ENCODE data around the gene KIF12.
"Not testable (repeated sequence)": the region's sequence is repeated elsewhere in the genome, so short reads cannot be mapped to it uniquely, and the experiment has no call there.

KIF12 gene

DNA sequence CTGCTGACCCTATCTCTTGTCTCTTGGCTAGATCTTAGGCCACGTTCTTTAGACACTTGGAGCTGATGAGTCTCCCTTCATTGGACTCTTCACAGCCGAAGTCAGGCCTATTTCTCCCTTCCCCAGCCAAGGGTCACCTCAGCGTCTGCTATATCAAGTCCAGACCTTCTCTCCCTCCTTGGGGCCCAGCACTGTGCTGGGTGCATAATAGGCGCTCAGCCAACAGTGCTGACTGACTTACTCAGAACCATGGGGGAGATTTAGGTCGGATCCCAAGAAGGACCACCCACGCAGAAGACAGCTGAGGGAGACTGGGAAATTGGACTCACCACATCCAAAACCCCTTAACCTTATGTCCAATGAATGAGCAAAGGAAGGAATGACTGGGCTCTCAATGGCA, 15.4 kb downstream of the KIF12 start:
- Histone ChIP-seq H3K36me3 (ENCODE audit: control insufficient read depth, insufficient read depth, low read length) (no peaks in the 10 kb centered on the region), H3K9ac (ENCODE audit: low read length) (peak overlapping the region; percentile 19), H3K4me3 (ENCODE audit: low read length) (no peak overlapping the region), H3K27me3 (ENCODE audit: control insufficient read depth, insufficient read depth, low read length) (no peaks in the 10 kb centered on the region), H3K27ac (ENCODE audit: low read depth, low read length) (no peak overlapping the region), H3K4me1 (ENCODE audit: control insufficient read depth, insufficient read depth, low read length) (no peaks in the 10 kb centered on the region)

DNA sequence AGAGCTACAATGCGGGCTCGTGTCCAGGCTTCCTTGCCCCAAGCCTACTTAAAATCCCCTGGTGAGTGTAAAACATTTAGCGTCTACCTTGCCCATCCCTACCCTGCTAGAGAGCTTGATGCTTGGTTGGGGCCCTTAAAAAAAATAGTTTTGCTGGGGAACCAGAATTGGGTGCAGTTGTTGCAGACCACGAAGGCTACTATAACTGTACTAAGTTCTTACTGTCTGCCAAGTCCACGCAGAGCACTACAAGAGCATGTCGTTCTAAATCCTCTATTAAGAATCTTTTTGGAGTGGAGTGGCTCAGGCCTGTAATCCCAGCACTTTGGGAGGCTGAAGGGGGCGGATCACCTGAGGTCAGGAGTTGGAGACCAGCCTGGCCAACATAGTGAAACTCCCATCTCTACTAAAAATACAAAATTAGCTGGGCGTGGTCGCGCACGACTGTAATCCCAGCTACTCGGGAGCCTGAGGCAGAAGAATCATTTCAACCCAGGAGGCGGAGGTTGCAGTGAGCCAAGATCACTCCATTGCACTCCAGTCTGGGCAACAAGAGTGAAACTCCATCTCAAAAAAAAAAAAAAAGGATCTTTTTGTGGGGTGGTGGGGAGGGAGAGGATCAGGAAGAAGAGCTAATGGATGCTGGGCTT, 16.2 kb downstream of the KIF12 start:
- H3K36me3 ChIP-seq (ENCODE audit: control insufficient read depth, insufficient read depth, low read length); H3K27me3 ChIP-seq (ENCODE audit: control insufficient read depth, insufficient read depth, low read length); H3K4me3 ChIP-seq (ENCODE audit: low read length); H3K4me1 ChIP-seq (ENCODE audit: control insufficient read depth, insufficient read depth, low read length); H3K9ac ChIP-seq (ENCODE audit: low read length); H3K27ac ChIP-seq (ENCODE audit: low read depth, low read length): not testable (repeated sequence)

GRCh38 chr9:114082017-114082762, 16.9 kb downstream of the KIF12 start:
- H3K9ac ChIP-seq (ENCODE audit: low read length), result no peak overlapping the region
- peaks cover 2% of the 10 kb centered on the region for H3K27me3 ChIP-seq (ENCODE audit: control insufficient read depth, insufficient read depth, low read length)
- no peak overlapping the region for H3K27ac ChIP-seq (ENCODE audit: low read depth, low read length)
- no peaks in the 10 kb centered on the region for H3K36me3 ChIP-seq (ENCODE audit: control insufficient read depth, insufficient read depth, low read length)
- no peaks in the 10 kb centered on the region for H3K4me1 ChIP-seq (ENCODE audit: control insufficient read depth, insufficient read depth, low read length)
- H3K4me3 ChIP-seq (ENCODE audit: low read length), result no peak overlapping the region

- H3K27me3 ChIP-seq (ENCODE audit: control insufficient read depth, insufficient read depth, low read length), result peaks cover 5% of the 10 kb centered on the region
- H3K36me3 ChIP-seq (ENCODE audit: control insufficient read depth, insufficient read depth, low read length), result no peaks in the 10 kb centered on the region
- no peak overlapping the region for H3K4me3 ChIP-seq (ENCODE audit: low read length)
- H3K27ac ChIP-seq (ENCODE audit: low read depth, low read length), result no peak overlapping the region
- no peak overlapping the region for H3K9ac ChIP-seq (ENCODE audit: low read length)
- no peaks in the 10 kb centered on the region for H3K4me1 ChIP-seq (ENCODE audit: control insufficient read depth, insufficient read depth, low read length)
Observed at GRCh38 chr9:114081441-114082016, 17.6 kb downstream of the KIF12 start.

- no peak overlapping the region for H3K27ac ChIP-seq (ENCODE audit: low read depth, low read length)
- H3K4me3 ChIP-seq (ENCODE audit: low read length), result no peak overlapping the region
- H3K4me1 ChIP-seq (ENCODE audit: control insufficient read depth, insufficient read depth, low read length), result no peaks in the 10 kb centered on the region
- no peaks in the 10 kb centered on the region for H3K36me3 ChIP-seq (ENCODE audit: control insufficient read depth, insufficient read depth, low read length)
- no peak overlapping the region for H3K9ac ChIP-seq (ENCODE audit: low read length)
- peaks cover 5% of the 10 kb centered on the region for H3K27me3 ChIP-seq (ENCODE audit: control insufficient read depth, insufficient read depth, low read length)
Observed at GRCh38 chr9:114080773-114081440, 18.2 kb downstream of the KIF12 start.

DNA sequence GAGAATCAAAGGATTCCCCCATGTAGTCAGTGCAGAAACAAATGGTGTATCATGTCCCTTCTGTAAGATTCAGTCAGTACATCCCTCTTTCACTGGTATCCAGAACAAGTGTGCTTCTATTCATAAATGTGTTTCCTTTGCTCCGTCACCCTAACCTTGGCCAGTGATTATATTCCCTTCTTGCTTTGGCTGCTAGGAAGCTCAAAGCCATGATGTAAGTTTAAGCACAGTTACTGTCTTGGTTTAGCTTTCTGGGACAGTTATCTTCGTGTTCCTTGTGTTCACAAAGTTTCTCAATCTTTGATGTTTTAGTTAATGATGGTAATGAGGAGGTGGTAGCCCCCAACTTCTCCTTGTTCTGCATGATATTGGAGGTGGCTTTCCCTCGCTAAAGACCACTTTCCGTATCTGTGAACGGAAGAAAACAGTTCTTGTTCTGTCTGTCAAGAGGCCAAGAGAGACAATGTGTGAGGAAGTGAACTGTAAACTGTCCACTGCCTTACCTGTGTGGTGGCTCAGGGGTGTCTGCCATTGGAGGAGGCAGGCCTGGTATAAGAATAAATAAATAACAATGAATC, 18.8 kb downstream of the KIF12 start:
- H3K27ac ChIP-seq (ENCODE audit: low read depth, low read length), result no peak overlapping the region

GRCh38 chr9:114078781-114079156, 20.3 kb downstream of the KIF12 start:
- no peak overlapping the region for H3K27ac ChIP-seq (ENCODE audit: low read depth, low read length)
- no peak overlapping the region for H3K4me3 ChIP-seq (ENCODE audit: low read length)
- peaks cover 5% of the 10 kb centered on the region for H3K27me3 ChIP-seq (ENCODE audit: control insufficient read depth, insufficient read depth, low read length)
- no peak overlapping the region for H3K9ac ChIP-seq (ENCODE audit: low read length)
- H3K4me1 ChIP-seq (ENCODE audit: control insufficient read depth, insufficient read depth, low read length), result no peaks in the 10 kb centered on the region
- no peaks in the 10 kb centered on the region for H3K36me3 ChIP-seq (ENCODE audit: control insufficient read depth, insufficient read depth, low read length)

More for the DNA sequence above, 18.8 kb downstream of the KIF12 start:
- Histone ChIP-seq H3K4me1 (ENCODE audit: control insufficient read depth, insufficient read depth, low read length) (no peaks in the 10 kb centered on the region), H3K9ac (ENCODE audit: low read length) (no peak overlapping the region), H3K4me3 (ENCODE audit: low read length) (no peak overlapping the region), H3K36me3 (ENCODE audit: control insufficient read depth, insufficient read depth, low read length) (no peaks in the 10 kb centered on the region), H3K27me3 (ENCODE audit: control insufficient read depth, insufficient read depth, low read length) (peaks cover 5% of the 10 kb centered on the region)

DNA sequence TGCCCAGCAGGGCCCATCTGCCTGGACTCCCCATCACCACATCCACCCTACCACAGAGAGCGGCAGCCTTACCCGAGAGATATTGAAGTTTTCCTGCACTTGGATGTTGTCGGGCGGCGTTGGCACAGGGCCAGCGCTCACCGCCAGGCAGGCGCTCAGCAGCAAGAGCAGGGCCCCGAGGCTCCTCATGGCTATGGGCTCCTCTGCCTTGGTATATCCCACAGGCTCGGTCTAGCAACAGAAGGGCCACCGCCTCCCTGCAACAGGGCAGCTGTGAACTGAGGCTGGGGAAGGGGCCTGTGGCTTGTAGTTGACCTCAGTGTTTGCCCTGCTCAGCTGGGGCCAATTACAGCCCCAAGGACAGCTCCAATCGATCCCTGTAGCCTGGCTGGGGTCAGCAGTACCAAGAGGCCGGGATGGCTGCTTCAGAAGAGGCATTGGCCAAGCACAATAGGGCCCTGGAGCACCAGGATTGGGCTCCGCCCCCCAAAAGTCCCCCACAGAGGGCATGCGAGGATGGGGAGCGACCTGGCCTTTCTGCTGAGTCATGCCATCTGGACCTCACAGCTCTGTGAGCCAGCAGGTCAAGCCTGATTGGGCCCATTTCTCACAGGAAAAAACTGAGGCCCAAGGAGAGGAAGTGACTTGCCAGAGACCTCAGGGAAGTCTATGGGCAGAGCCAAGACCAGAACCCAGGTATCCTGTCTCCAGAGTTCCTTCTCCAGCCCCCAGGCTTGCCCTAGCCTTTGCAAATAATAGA, 20.9 kb downstream of the KIF12 start, which contains the start of gene AMBP:
AMBP (minus strand) TSS at position 280 of the 760 bp plus-strand sequence; CDS start at position 189, 91 bp downstream.
- Histone ChIP-seq H3K4me1 (ENCODE audit: control insufficient read depth, insufficient read depth, low read length) (no peaks in the 10 kb centered on the region), H3K27me3 (ENCODE audit: control insufficient read depth, insufficient read depth, low read length) (peaks cover 5% of the 10 kb centered on the region), H3K9ac (ENCODE audit: low read length) (no peak within 1 kb of the TSS), H3K36me3 (ENCODE audit: control insufficient read depth, insufficient read depth, low read length) (no peaks in the 10 kb centered on the region), H3K4me3 (ENCODE audit: low read length) (no peak within 1 kb of the TSS), H3K27ac (ENCODE audit: low read depth, low read length) (no peak within 1 kb of the TSS)

DNA sequence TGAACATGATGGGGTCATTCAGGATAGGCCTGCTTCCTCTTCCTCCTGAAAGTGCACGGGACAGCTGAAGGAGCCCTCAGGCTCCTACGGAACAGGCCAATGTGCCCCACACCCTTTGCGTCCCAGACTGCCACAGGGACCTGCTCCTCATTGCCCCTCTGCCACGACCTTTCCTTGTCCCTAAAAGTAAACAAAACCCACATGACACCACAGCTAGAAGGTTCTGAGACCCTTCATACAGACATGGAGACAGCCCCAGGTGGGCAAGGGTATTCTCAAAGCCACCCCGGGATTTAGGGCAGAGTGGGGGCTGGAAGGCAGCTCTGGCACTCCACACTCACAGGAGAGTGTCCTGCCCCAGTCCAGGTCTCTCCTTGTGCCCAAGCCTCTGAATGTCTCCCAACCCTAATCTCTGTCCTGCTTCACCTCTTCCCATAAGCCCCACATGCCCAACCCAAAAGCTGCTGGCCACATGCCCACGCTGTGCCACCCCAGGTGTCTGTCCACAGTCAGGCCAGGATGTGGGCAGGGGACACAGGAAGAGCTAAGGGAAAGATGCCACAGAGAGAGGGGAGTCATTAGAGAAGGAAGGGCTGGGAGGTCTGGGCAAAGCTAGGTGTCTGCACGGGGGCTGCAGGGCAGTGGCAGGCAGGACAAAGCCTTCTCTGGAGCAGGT, 21.8 kb downstream of the KIF12 start:
- Histone ChIP-seq H3K27ac (ENCODE audit: low read depth, low read length) (no peak overlapping the region), H3K36me3 (ENCODE audit: control insufficient read depth, insufficient read depth, low read length) (no peaks in the 10 kb centered on the region), H3K27me3 (ENCODE audit: control insufficient read depth, insufficient read depth, low read length) (peaks cover 5% of the 10 kb centered on the region), H3K4me3 (ENCODE audit: low read length) (no peak overlapping the region), H3K4me1 (ENCODE audit: control insufficient read depth, insufficient read depth, low read length) (no peaks in the 10 kb centered on the region), H3K9ac (ENCODE audit: low read length) (no peak overlapping the region)

DNA sequence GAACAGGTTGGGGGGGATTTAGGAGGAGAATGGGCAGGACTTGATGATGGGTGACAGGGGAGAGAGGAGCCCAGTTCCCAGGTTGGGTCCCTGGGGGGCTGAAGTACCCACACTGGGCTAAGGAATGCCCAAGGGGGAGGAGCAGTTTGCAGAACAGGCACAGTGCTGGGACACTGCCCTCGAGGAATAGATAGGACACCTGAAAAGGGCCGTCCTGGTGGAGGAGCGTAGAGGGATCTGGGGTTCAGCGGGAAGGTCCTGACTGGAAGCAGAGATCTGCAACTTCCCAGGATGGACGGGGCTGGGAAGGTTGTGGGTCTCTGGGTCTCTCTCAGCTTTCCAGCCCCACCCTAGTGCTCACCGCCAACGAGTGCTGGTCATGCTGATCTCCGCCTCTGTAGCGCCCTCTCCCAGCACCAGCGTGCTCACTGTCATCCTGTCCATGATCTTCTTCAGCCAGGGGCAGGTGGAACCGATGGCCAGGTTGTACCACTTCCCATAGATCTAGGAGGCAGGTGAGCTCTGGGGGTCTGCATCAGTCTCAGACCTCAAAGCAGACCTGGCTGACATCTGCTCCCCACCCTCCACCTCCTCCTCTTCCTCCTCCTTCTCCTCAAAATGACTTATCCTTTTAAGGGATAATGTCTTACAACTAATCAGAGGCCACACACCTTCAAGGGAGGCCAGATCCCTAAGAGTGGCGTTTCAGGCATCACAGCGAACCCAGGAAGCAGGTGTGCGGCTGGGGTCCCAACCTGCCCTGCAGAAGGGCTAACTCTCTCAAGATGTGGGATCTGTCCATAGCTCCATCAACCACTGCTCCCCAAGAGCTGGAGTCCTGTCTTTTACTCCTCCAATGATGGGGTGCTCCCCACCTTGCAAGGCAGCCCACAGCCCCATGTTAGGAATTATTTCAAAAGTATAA, 22.6 kb downstream of the KIF12 start:
- H3K4me1 ChIP-seq (ENCODE audit: control insufficient read depth, insufficient read depth, low read length), result no peaks in the 10 kb centered on the region

GRCh38 chr9:114075602-114076001, 23.5 kb downstream of the KIF12 start:
- no peaks in the 10 kb centered on the region for H3K36me3 ChIP-seq (ENCODE audit: control insufficient read depth, insufficient read depth, low read length)
- no peak overlapping the region for H3K4me3 ChIP-seq (ENCODE audit: low read length)
- H3K4me1 ChIP-seq (ENCODE audit: control insufficient read depth, insufficient read depth, low read length), result no peaks in the 10 kb centered on the region
- no peak overlapping the region for H3K9ac ChIP-seq (ENCODE audit: low read length)
- no peak overlapping the region for H3K27ac ChIP-seq (ENCODE audit: low read depth, low read length)
- H3K27me3 ChIP-seq (ENCODE audit: control insufficient read depth, insufficient read depth, low read length), result peaks cover 5% of the 10 kb centered on the region

More for the DNA sequence above, 22.6 kb downstream of the KIF12 start:
- H3K4me3 ChIP-seq (ENCODE audit: low read length), result no peak overlapping the region
- H3K27ac ChIP-seq (ENCODE audit: low read depth, low read length), result no peak overlapping the region
- no peak overlapping the region for H3K9ac ChIP-seq (ENCODE audit: low read length)
- no peaks in the 10 kb centered on the region for H3K36me3 ChIP-seq (ENCODE audit: control insufficient read depth, insufficient read depth, low read length)
- H3K27me3 ChIP-seq (ENCODE audit: control insufficient read depth, insufficient read depth, low read length), result peaks cover 5% of the 10 kb centered on the region

Measured in rectal smooth muscle tissue (tissue), 1 donor.